Midbrain (tissue), 1 donor: Measurements from ENCODE around the gene TTC23.

Experiments
- DNase-seq: peaks from one replicate; lab custom pipeline; 2025; lab: John Stamatoyannopoulos, UW

Gene TTC23

DNA sequence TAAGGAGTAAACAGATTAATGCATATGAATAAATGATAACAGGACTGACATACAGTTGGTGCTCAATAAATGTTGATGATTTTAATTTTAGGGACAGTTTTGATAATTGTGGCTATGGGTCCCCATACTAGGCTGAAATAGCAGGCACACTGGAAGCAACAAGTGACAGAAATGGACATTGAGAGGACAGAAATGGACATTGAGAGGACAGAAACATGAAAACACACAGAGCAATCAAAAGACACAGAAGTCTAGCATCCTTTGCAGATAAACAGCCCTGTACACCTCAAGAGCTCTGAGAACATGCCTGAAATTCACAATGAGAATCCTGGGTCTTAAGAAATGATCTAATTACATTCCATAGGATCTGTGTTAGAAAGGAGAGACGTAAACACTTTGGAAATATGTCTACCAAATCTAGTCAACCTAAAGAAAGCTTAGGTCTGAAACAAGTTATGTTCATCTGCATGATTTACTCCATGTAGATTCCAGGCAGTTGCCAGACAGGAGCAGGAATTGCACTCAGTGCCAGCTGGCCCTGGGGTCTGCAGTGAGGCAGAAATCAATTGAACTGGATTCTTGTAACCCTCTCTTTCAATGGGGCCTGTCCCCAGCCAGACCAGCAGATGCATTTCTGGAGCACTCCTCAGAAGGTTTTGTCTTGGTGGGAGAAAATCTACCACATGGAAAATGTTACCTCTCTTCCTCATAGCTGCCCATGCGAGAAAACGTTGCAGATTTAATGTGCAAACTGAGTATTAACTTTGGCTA lies 84.2 kb downstream of the TTC23 start:
- DNase-seq, result no peak

DNA sequence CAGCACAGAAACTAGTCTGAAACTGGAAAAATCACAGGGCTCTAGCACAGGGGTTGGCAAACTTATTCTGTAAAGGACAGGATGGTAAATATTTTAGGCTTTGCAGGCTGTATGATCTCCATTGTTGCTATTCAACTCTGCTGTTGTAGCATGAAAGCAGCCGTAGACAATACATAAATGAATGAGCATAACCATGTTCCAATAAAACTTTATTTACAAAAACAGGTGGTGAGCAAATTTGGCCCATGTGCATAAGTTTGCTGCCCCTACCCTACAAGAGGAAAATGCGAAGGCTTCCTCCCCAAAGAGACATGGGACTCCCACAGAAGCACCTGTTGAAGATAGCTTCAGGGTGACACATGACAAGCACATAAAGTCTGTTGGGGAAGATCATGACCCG lies 85.3 kb downstream of the TTC23 start:
- no peak for DNase-seq

- no peak for DNase-seq
Observed at GRCh38 chr15:99163271-99164062, 85.9 kb downstream of the TTC23 start.

- no peak for DNase-seq
Observed at GRCh38 chr15:99158626-99159412, 90.6 kb downstream of the TTC23 start.

GRCh38 chr15:99157456-99157855 lies 91.9 kb downstream of the TTC23 start:
- no peak for DNase-seq

DNA sequence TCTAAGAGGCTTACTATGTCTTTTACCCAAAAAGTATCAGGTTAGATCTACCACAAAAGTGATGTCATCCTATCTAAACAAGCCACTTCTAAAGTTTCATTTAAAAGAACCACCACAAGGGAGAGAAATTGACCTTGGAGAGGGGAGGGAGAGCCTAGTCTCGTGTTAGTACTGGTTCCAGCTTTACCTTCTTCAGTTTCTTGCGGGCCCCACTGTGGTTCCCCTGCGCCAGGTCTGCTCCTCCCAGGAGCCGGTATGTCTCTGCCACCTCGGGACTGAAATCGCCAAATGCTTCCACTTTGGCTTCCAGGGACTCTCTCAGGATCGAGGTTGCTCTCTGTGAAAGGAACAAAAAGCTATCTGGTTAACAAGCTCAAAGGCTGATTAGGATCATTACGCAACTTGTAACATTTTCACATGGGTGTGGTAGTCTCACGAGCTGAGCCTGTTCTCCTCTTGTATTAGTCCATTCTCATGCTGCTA lies 93.4 kb downstream of the TTC23 start:
- no peak for DNase-seq

DNA sequence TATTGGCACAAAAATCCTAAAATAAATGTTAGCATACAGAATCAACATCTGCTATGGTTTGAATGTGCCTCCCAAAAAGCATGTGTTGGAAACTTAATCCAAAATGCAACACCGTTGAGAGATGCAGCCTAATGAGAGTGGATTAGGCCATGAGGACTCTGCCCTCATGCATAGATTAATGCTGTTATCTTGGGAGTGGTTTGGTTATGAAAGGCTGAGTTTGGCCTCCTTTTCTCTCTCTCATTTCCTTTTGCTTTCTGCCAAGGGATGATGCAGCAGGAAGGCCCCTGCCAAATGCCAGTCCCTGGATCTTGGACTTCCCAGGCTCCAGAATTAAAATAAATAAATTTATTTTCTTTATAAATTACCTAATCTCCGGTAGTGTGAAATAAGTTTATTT lies 95.1 kb downstream of the TTC23 start:
- no peak for DNase-seq

GRCh38 chr15:99153026-99153535 lies 96.3 kb downstream of the TTC23 start:
- DNase-seq, result no peak

GRCh38 chr15:99151156-99151555 lies 98.2 kb downstream of the TTC23 start:
- no peak for DNase-seq

GRCh38 chr15:99149366-99149765 lies 100.0 kb downstream of the TTC23 start:
- no peak for DNase-seq

DNA sequence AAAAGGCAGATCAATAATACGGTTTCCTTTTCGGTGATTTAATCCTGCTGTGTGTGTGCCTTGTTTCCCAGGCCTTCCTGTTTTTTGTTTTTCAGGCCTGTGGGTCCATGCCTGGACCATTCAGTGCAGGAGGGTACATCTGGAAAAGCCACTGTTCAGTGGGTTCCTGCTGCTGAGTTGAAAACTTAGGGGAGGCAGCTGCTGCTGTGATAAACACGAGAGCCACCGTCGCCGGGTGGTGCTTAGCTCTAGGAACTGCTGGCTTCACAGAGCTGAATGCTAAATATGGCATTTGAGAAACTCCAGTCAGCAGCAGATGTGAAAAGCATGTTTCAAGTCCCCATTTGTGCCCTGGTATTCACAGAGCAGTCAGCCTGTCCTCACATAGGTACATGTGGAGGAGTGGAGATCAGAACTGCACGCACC lies 100.5 kb downstream of the TTC23 start:
- peak; percentile 30 for DNase-seq

- no peak for DNase-seq
Observed at GRCh38 chr15:99146661-99147060, 102.7 kb downstream of the TTC23 start.

GRCh38 chr15:99145778-99146177 lies 103.6 kb downstream of the TTC23 start:
- DNase-seq, result no peak

DNA sequence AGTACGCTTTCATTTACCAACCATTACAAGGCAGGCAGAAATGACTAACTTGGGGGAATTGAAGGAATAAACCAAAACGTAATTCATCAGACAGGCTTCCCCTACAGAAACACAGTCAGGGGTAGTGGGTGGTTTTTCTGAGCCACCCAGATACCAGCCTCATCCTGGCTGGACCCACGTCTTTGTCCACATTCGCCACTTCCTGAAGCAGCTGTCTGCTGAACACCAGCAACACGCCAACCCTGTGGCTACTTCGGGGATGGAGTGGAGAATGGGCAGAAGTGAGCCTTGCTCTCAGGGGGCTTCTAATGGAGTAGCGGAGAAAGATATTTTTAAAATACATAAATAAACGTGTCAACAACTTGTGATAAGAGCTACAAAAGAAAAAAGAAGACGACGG lies 104.4 kb downstream of the TTC23 start:
- no peak for DNase-seq

DNA sequence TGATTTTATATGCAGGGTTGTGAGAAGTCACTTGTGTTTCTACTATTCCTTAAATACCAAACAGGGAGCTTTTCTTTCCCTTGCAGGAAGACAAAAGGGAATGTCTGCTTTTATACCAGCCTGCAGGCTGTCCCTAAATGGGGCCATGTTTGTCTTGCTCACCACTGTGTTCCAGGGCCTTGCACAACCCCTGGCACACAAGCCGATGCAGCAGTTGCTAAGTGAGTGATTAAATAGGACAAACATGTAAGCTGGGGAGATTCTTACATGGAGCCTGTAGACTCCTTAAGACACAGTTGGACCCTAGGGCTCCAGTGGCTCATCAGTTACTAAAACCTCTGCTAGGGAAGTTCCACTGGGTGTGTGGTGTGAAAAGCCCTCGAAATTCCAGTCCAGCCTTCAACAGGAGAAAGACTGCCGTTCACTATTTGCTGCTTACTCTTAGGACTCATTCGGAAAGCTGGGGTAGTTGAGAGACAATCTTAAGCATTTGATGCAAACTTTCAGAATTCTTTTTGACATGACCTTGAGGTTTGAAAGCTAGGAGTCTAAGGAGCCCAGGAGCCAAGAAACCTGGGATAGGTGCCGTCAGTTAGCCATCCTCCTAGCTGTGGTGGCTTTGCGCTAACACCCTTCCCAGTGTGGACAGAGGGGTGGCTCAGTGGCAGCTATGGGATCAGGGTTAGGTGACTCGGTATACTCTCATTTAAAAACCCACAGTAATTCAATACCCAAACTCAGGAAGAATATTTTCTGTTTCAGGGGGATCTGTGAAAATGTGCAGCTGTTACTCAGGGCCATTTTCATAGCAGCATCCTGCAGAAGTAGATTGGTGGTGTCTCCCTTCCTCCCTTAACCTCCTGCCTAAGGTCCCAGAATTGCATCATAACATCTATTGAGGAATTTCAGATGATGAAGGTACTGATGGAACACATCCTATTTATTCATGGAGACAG lies 105.4 kb downstream of the TTC23 start:
- peak; percentile 49 for DNase-seq

GRCh38 chr15:99143242-99143641 lies 106.1 kb downstream of the TTC23 start:
- DNase-seq, result no peak

DNA sequence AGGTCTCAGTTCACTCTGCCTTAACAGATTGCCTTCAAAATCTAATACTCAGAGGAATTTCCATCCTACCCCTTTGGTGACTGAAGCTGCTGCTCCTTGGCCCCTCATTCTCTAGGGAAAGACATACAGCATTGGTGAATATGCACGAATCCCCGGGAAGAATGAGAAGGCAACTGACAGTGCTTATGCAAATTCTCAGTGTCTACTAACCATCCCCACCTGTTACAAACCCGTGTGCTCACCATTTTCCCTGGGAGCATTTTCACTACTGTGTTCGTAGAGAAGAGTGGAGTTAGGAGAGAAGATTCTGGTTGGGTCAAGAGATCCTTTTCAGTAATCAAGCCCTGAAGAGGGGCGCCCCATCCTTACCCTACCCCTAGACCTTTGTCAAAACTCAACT lies 106.8 kb downstream of the TTC23 start:
- no peak for DNase-seq

DNA sequence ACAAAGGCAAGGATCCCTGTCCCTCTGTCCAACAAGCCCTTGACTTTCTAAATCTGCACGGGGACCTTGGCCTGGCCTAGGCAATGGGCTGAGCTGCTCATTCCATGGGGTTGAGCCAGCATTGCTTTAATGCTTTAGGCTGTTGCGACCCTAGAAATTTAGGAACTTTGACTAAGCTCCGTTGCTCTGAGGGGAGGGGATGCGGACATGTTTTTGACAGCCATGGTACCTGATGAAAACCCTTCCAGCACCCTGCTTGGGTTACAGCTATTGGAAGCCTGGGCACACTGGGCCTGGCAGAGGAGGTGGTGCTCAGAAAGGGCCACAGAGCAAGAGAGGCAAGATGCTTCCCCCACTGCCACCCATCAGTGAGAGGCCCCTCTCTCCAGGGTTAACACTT lies 107.4 kb downstream of the TTC23 start:
- no peak for DNase-seq

DNA sequence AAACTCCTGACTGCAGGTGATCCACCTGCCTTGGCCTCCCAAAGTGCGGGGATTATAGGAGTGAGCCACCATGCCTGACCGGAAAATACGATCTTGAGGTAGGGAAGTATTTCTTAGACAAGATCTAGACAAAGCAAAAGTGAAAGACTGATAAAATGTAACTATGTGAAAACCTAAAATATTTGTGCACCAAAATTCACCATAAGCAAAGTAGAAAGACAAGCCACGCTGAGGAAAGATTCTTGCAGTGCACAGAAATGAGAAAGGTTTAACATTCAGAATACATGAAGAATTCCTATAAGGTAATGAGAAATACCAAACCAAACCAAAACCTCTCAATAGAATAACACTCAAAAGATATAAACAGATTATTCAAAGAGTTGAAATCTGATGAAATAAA lies 108.8 kb downstream of the TTC23 start:
- no peak for DNase-seq

DNA sequence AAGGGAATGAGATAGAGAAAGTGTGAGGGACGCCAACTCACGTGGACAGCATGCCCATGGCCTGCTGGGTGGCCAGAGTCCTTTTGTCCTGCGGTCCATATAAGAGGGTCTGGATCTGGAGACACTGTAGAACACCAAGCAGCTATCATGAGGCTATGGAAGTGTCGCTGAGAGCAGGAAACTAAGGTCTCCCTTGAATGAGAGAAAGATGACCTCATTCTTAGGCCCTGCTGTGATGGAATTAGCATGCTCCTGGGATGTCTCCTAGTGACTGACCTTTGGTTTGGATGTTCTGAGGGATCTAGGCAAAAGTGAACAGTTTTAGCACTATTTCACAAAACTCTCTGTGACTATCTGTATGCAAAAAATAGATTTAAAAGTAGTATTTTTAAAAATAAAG lies 110.1 kb downstream of the TTC23 start:
- no peak for DNase-seq

GRCh38 chr15:99138491-99138982 lies 110.8 kb downstream of the TTC23 start:
- no peak for DNase-seq
